Testis (tissue), 2 donors: ENCODE results near the gene RUVBL1.

ENCODE experiments used
- CTCF ChIP-seq, 3 experiments: fragments of 450-650 bp in 2 of 3; fragments of 200-600 bp in 1 of 3; sonication (generic) in 1 of 3; IDR thresholded peaks; one replicate each; pipeline ENCODE4 v1.5.1; 2016 to 2019; ENCODE audit warnings: antibody characterized with exemption in 3 of 3, mild to moderate bottlenecking in 2 of 3, moderate library complexity in 1 of 3
- POLR2A ChIP-seq: fragments of 450-650 bp; IDR thresholded peaks from one replicate; pipeline ENCODE4 v1.6.1; 2017; ENCODE audit warnings: antibody characterized with exemption, mild to moderate bottlenecking, moderate library complexity

GRCh38 chr3:128111147-128111546 lies 12.5 kb downstream of the RUVBL1 start:
- TF ChIP-seq CTCF (IDR thresholded peaks at IDR 0.05) (no peak), POLR2A (no peak)
